Mucosa of descending colon (tissue), 3 donors: ENCODE data around the gene GGTLC1. TPM values are rescaled to one million over a fixed set of nuclear protein-coding genes. Genes with fewer than 3 reads are reported as not detected.

Source experiments
- ATAC-seq: fragments of 200-7000 bp; cut with Tn5 transposase; one replicate; pipeline ENCODE4 v1.9.1; 2020; ENCODE audit warnings: mild to moderate bottlenecking, moderate library complexity
- DNase-seq, 3 donors: peaks; one replicate each; pipeline ENCODE4 v3.0.0-alpha.2; 2020
- H3K36me3 ChIP-seq: fragments of 200-600 bp; one replicate; pipeline ENCODE4 v1.8.0; 2021; ENCODE audit warnings: low read depth, mild to moderate bottlenecking
- H3K4me1 ChIP-seq: fragments of 200-600 bp; one replicate; pipeline ENCODE4 v1.8.0; 2021; ENCODE audit warnings: low read depth, mild to moderate bottlenecking
- H3K4me3 ChIP-seq: fragments of 200-600 bp; one replicate; pipeline ENCODE4 v1.8.0; 2021; ENCODE audit warnings: mild to moderate bottlenecking
- H3K9me3 ChIP-seq: fragments of 200-600 bp; one replicate; pipeline ENCODE4 v1.8.0; 2021; ENCODE audit warnings: mild to moderate bottlenecking
- CTCF ChIP-seq: fragments of 200-600 bp; IDR thresholded peaks from one replicate; pipeline ENCODE4 v1.8.0; 2022; ENCODE audit warnings: antibody characterized with exemption, mild to moderate bottlenecking
- intact Hi-C, 2 donors: fragments of 100-400 bp; cut with DNase I in 1 of 2; cut with micrococcal nuclease in 1 of 2; formaldehyde crosslinking; loops; one replicate each; pipeline versions ENCODE4 v1.11.0 to v1.11.1; 2022; cut with DNase I, micrococcal nuclease
- total RNA-seq, 3 donors: library from RNA; stranded (reverse); fragmentation: NEBNext Ultra II Directional in 2 of 3; extraction: Animal tissue kit (Norgen Biotek cat#: 25700) in 2 of 3; gene quantifications; one replicate each; pipeline versions ENCODE4 v1.2.1 to v1.2.4, GENCODE V29; 2021 to 2023
- donor health status: DM: no; HTN: no; CAD: no; lungs with moderate emphysema.
- donor health status: DM: no; HTN: no; CAD: no.
- donor health status: DM: no; HTN: yes; CAD: no.

The GGTLC1 gene
- total RNA-seq, 3 donors from 2014 or later, result 0.32 TPM; not detected in 2

- H3K4me3 ChIP-seq, result no peak overlapping the region
- ATAC-seq, result no peak
- intact Hi-C loops, result no loop called here
These were observed 24.6 kb downstream of the GGTLC1 start for GRCh38 chr20:23963941-23964340.

GRCh38 chr20:23962272-23962671, 26.3 kb downstream of the GGTLC1 start:
- no peaks in the 10 kb centered on the region for H3K36me3 ChIP-seq
- no peak for TF ChIP-seq CTCF
- no peak overlapping the region for H3K4me3 ChIP-seq
- H3K4me1 ChIP-seq, result no peaks in the 10 kb centered on the region
- H3K9me3 ChIP-seq, result no peaks in the 10 kb centered on the region
- ATAC-seq (no peak), DNase-seq (no peak)
- intact Hi-C loops, result no loop called here

More at GRCh38 chr20:23963941-23964340, 24.6 kb downstream of the GGTLC1 start:
- Histone ChIP-seq H3K9me3 (no peaks in the 10 kb centered on the region), H3K36me3 (no peaks in the 10 kb centered on the region), H3K4me1 (no peaks in the 10 kb centered on the region)
- no peak for DNase-seq
- TF ChIP-seq CTCF, result no peak

GRCh38 chr20:23959054-23959453, 29.5 kb downstream of the GGTLC1 start:
- no peaks in the 10 kb centered on the region for H3K4me1 ChIP-seq
- H3K4me3 ChIP-seq, result no peak overlapping the region
- intact Hi-C loops, result no loop called here
- DNase-seq (no peak), ATAC-seq (no peak)
- H3K9me3 ChIP-seq, result no peaks in the 10 kb centered on the region
- no peak for TF ChIP-seq CTCF
- no peaks in the 10 kb centered on the region for H3K36me3 ChIP-seq

- no peak for TF ChIP-seq CTCF
- H3K4me1 ChIP-seq, result no peaks in the 10 kb centered on the region
- H3K36me3 ChIP-seq, result no peaks in the 10 kb centered on the region
- ATAC-seq, result no peak
- intact Hi-C loops, result no loop called here
- no peaks in the 10 kb centered on the region for H3K9me3 ChIP-seq
- DNase-seq, result no peak
- no peak overlapping the region for H3K4me3 ChIP-seq
These were observed 32.7 kb downstream of the GGTLC1 start for GRCh38 chr20:23955896-23956295.

- H3K9me3 ChIP-seq, result no peaks in the 10 kb centered on the region
- no peak for DNase-seq
- no peak overlapping the region for H3K4me3 ChIP-seq
- intact Hi-C loops, result no loop called here
- no peaks in the 10 kb centered on the region for H3K4me1 ChIP-seq
- no peak for ATAC-seq
- no peak for TF ChIP-seq CTCF
- H3K36me3 ChIP-seq, result no peaks in the 10 kb centered on the region
These were observed 34.4 kb downstream of the GGTLC1 start for GRCh38 chr20:23954008-23954745.
